Activated naive CD4-positive, alpha-beta T cell treated with anti-CD3 and anti-CD28 coated beads, Interleukin-2, amount 50 U/mL, for 72 hours (primary cell): ENCODE results near the gene AP5B1. TPM values are rescaled to one million over a fixed set of nuclear protein-coding genes. Genes with fewer than 3 reads are reported as not detected.

ENCODE experiments used
- ATAC-seq, 2 donors: fragments of 150-1000 bp; cut with Tn5 transposase; 2 replicates each; pipeline ENCODE4 v1.10.0; 2021; ENCODE audit warnings: mild to moderate bottlenecking in 2 of 2, moderate library complexity in 2 of 2
- DNase-seq, 2 donors: peaks; one replicate each; pipeline ENCODE4 v3.0.0; 2021 to 2022; ENCODE audit warnings: low spot score in 2 of 2
- H3K27ac Mint-ChIP-seq, 2 donors: one replicate each; pipeline ENCODE4 v1.8.0; 2022; ENCODE audit warnings: mild to moderate bottlenecking in 2 of 2, mixed read lengths in 2 of 2
- H3K36me3 Mint-ChIP-seq, 2 donors: one replicate each; pipeline ENCODE4 v1.8.0; 2022; ENCODE audit warnings: mixed read lengths in 2 of 2
- H3K9me3 Mint-ChIP-seq, 2 donors: one replicate each; pipeline ENCODE4 v1.8.0; 2022; ENCODE audit warnings: mixed read lengths in 2 of 2
- total RNA-seq, 2 donors: library from RNA; stranded (reverse); gene quantifications; one replicate each; pipeline ENCODE4 v1.2.3, GENCODE V29; 2022

The AP5B1 gene, protein sequence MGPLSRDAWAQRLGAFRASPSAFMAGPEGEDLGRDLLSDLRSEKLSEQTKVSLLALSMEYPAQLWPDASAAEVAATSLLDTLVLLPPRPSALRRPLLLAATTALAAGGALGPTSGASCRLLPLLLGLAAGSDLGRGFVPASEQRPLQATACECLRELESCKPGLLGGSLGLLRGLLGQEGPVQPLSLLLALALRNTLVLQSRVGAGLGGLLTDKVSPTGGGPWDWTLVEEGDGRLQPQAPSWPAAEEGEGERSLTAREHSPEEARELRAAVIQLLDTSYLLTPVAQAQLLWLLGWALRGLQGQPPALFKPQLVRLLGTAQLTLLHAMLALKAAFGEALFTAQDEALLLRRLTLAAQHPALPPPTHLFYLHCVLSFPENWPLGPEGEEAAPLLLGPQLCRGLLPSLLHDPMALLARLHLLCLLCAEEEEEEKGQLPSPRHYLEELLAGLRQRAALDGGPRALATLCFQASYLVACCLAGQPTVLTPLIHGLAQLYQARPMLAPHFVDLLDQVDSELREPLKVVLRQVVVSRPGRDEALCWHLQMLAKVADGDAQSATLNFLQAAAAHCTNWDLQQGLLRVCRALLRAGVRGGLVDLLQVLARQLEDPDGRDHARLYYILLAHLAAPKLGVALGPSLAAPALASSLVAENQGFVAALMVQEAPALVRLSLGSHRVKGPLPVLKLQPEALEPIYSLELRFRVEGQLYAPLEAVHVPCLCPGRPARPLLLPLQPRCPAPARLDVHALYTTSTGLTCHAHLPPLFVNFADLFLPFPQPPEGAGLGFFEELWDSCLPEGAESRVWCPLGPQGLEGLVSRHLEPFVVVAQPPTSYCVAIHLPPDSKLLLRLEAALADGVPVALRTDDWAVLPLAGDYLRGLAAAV
- 10 to 100 TPM; 10.6 to 25.9 TPM for total RNA-seq

- peak; percentile 80 to 84 for DNase-seq
- no peaks in the 10 kb centered on the region for H3K36me3 Mint-ChIP-seq
- peak; percentile 75 to 78 for ATAC-seq
- H3K27ac Mint-ChIP-seq: peak within 1 kb of the TSS; percentile 82 to 91
- H3K9me3 Mint-ChIP-seq: no peaks in the 10 kb centered on the region
Observed at GRCh38 chr11:65780770-65781151, at the start of gene AP5B1. Gene AP5B1 (minus strand): TSS chr11:65780976. CDS start chr11:65780591, 385 bp downstream.

- ATAC-seq (no peak), DNase-seq (no peak)
- no peak overlapping the region for H3K27ac Mint-ChIP-seq
- H3K36me3 Mint-ChIP-seq: peaks cover 5 to 15% of the 10 kb centered on the region in 2 donors
- H3K9me3 Mint-ChIP-seq: peaks cover 6 to 14% of the 10 kb centered on the region in 2 donors
Observed at GRCh38 chr11:65829459-65829858, 48.7 kb upstream of the AP5B1 start.

DNA sequence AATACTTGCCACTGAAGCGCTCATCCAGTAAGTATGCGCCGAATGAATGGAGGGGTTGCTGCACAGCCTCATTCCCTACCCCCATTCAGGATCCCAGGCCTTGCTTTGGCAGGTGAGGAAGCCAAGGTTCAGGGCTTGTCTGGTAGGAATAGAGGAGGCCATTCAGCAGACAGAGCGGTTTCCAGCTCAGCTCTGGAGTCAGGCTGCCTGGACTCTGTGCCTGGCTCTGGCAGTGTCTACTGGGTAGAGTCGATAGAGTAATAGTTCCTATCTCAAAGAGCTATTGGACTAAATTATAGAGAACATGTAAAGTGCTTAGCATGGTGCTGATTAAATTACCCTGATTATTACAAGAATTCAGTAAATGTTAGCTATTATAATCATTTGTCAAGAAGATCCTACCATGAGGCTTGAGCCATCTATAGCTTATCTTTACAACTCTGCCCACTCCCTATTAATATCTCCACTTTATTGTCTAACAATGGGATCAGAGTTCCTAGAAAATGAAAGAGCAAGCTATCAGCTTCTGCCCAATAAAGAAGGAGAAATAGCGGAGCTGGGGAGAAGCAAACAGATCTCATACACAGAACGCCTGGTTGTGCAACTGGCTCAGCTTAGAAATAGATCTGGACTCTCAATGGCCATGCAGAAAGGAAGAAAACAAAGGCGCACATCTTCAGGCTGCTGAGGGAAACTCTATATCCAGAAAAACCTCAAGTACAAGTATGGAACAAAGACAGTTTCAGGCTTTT, 46.4 kb upstream of the AP5B1 start:
- peaks cover 0 to 5% of the 10 kb centered on the region in 2 donors for H3K9me3 Mint-ChIP-seq
- ATAC-seq (peak in 1 of 2 donors; percentile 26), DNase-seq (no peak)
- H3K36me3 Mint-ChIP-seq: peaks cover 0 to 5% of the 10 kb centered on the region in 2 donors
- no peak overlapping the region for H3K27ac Mint-ChIP-seq

DNA sequence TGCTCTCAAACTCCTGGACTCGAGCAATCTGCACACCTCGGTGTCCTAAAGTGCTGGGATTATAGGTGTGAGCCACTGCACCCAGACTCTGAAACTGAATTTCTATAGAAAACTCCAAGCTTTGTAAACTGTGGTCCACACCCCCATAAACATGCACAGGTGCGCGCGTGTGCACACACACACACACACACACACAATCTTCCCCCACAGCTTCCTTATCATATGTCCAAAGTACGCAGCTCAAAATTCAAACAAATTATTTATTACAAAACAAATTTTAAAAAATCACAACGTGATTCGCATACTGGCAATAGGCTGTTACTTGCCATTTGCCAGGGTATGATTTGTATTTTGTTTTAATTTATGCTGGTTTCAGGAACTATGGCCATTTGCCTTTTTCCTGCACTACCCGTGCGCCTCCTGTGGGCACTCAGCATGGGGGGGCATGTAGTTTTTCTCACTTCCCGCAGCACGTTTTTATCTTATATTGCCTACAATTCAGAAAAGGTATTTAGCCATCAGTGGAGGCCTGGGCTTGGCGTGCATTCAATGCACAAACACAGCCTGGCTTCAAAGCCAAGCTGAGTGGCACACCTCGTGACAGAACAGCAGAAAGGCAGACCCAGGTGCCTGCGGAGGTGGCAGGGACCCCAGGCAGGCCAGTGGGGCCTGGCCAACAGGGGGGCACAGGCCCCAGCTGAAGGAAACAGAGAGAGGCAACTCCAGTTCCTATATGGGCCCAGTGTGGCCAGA, 42.2 kb upstream of the AP5B1 start:
- Mint-ChIP-seq H3K27ac (no peak overlapping the region), H3K9me3 (no peaks in the 10 kb centered on the region), H3K36me3 (no peaks in the 10 kb centered on the region)
- DNase-seq: no peak
- no peak for ATAC-seq

DNA sequence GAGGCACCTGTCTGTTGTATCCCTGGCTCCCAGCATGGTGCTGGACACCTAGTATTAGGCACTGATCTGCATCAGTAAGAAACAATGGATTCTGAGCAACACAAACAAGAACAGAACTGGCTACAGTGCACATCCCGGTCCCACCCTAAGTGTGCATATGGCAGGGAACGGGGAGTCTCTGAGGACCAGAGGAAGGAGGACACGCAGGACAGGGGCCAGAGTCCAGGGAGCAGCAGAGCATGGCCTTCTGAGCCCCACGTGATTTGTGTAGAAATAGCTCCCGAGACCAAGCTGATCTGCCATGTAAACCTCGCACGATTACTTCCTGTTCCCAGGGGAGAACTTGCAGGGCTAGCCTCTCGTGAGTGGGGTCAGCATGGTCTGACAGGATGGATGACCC, 40.3 kb upstream of the AP5B1 start:
- no peak for DNase-seq
- H3K36me3 Mint-ChIP-seq: peaks cover 0 to 7% of the 10 kb centered on the region in 2 donors
- ATAC-seq: no peak
- H3K9me3 Mint-ChIP-seq: no peaks in the 10 kb centered on the region
- H3K27ac Mint-ChIP-seq: no peak overlapping the region

DNA sequence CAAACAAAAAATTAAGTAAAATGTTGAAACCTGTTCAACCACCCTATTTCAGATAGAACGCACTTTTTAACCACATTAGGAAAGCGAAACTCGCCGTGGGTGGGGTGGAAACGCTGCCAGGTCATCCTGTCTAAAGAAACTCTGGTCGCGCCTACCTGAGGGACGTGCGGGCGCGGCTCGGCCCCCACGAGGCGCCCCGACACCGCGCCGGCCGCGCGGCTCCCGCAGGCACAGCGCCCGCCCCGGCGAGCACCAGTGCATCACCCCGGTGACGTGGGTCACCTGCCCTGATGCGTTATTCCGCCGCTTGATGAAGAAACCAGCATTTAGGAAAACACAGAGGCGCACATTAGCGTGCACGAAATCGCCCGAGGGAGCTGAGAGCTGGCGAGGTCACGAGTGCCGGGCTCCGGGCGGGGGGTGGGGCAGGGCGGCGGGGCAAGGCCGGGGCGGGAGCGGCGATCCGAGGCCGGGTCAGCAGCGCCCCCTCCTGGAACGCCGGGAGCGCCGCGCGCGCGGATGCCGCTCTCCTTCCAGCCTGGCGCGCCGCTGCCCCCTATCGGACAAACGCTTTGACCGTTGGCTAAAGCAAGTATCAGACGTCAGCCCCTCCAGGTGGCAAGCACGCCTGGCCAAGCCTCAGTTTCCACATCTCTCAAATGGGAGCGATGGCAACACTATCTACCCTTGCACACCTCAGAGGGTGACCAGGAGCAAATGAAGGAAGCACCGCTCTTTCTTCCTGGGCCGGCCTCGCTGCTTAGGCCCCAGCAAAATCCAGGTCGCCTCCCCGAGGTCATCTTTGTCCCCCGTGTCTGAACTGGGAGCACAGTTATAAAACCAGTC, 37.3 kb upstream of the AP5B1 start:
- Mint-ChIP-seq H3K27ac (peak overlapping the region; percentile 70 to 75), H3K9me3 (no peaks in the 10 kb centered on the region), H3K36me3 (peaks cover 0 to 7% of the 10 kb centered on the region in 2 donors)
- peak; percentile 93 to 99 for DNase-seq
- peak; percentile 88 to 91 for ATAC-seq

DNA sequence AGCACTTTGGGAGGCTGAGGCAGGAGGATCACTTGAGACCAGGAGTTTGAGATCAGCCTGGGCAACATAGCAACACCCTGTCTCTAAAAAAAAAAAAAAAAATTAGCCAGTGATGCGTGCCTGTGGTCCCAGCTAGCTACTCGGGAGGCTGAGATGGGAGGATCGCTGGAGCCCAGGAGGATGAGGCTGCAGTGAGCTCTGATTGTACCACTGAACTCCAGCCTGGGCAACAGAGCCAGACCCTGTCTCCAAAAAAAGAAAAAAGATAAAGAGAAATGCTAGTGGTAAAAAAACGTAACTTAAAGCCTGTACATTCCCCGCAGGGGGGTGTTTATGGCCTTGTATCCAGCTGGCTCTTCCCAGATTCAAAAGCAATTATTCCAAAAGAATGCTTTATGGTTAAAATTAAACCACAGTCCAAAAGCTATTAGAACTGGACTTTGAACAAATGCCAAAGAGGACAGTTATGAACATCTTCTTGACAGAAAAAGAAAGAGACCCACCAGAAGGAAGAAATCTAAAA, 36.6 kb upstream of the AP5B1 start:
- peaks cover 0 to 7% of the 10 kb centered on the region in 2 donors for H3K36me3 Mint-ChIP-seq
- H3K27ac Mint-ChIP-seq: peak overlapping the region; percentile 70 to 75
- no peak for DNase-seq
- ATAC-seq: no peak
- no peaks in the 10 kb centered on the region for H3K9me3 Mint-ChIP-seq

- Mint-ChIP-seq H3K36me3 (peaks cover 0 to 7% of the 10 kb centered on the region in 2 donors), H3K9me3 (no peaks in the 10 kb centered on the region), H3K27ac (no peak overlapping the region)
- no peak for DNase-seq
- ATAC-seq: no peak
Observed at GRCh38 chr11:65816696-65817095, 35.9 kb upstream of the AP5B1 start.

DNA sequence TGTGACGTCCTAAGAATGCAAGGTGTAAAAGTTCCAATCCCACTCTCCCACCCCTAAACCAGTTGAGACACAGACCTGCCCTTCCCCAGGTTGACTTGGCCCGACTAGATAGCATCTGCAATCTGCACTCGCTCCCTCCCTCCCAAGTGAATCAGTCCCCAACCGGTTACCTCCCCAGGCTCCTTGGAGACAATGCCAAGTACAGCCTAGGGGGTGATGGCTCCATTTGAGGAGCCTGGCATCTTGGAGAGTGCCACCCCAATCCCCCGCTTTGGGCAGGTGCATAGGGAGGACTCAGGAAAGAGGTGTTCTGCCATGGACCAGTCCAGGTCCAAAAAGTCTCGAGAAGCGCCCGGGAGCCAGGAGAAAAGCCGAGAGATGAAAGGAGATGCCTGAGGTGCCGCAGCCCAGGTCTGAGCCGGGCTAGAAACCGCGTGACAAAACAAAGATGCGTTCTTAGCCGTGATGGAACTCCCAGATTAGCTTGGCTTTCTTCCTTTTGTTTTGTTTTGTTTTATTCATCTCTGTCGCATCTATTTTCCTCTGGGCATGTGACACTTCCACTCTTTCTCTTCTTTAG, 34.3 kb upstream of the AP5B1 start:
- H3K36me3 Mint-ChIP-seq: peaks cover 0 to 7% of the 10 kb centered on the region in 2 donors
- DNase-seq: no peak
- H3K9me3 Mint-ChIP-seq: no peaks in the 10 kb centered on the region

GRCh38 chr11:65814131-65814985, 33.6 kb upstream of the AP5B1 start:
- Mint-ChIP-seq H3K27ac (no peak overlapping the region), H3K36me3 (peaks cover 0 to 7% of the 10 kb centered on the region in 2 donors), H3K9me3 (no peaks in the 10 kb centered on the region)
- no peak for DNase-seq
- no peak for ATAC-seq

More for the DNA sequence above, 34.3 kb upstream of the AP5B1 start:
- H3K27ac Mint-ChIP-seq: peak overlapping the region in 1 of 2 donors; percentile 34
- ATAC-seq: no peak

DNA sequence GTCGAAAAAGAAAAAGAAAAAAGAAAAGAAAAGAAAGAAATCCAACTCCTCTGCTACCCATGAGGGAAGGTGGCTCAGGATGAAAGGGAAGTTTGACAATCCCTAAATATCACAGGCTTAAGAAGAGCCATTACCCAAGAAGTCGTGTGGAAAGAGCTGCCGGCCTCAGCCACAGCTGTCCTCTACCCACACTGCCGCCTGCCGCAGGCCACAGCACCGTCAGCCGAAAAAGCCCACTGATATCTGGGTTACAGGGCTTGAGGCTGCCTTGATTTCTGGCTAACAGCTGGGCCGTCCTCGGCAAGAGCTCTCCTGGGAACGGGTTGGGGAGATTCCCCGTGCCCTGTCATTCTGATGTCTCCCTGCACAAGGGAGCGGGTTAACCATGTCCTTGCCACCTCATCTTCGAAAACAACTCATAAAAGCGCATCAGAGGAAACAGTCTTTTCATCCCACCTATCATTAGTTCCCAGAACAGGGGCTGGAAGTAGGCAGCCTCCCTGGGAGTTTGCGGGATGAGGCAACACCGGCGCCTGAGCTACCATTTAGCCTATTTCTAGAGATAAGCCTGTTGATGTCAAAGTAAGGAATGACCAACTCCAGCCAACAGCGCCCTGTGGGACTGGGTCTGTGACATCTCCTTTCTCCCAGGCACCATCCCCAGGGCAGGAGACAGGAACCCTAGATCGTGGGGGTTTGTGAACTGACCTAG, 31.1 kb upstream of the AP5B1 start:
- ATAC-seq (no peak), DNase-seq (no peak)
- Mint-ChIP-seq H3K27ac (no peak overlapping the region), H3K36me3 (peaks cover 0 to 7% of the 10 kb centered on the region in 2 donors), H3K9me3 (no peaks in the 10 kb centered on the region)

DNA sequence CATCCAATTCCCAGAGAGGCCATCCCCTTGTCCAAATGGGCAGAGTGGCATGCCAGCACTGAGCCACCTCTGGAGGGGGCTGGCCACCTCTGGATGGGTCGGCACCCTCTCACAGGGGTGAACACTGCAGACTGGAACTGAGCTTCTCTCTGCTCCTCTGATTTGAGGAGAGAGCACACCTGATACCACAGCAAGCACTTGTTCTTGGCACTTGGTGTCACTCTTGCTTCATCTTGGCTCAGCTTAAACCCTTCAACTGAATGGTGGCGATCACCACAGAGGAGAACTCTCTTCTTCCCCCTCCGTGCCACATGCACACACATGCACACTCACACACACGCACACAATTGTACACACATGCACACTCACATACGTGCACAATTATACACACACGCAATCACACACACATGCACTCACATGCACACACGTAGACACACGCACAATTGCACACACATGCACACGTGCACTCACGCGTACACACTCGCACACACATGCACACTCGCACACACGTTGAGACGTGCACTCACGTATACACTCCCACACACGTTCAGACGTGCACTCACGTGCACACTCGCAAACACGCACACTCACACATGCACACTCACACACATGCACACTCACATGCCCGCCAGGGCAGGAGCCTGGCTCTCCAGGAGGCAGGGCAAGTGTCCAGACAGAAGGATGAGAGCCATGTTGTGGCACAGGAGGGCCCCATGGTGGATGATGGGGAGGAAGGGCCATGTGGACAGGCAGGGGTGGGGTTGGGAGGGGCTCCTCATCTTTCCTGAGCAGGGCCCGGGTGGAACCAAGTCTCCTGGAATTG, 29.5 kb upstream of the AP5B1 start:
- Mint-ChIP-seq H3K36me3 (no peaks in the 10 kb centered on the region), H3K27ac (no peak overlapping the region), H3K9me3 (no peaks in the 10 kb centered on the region)
- peak; percentile 31 to 60 for ATAC-seq
- no peak for DNase-seq

DNA sequence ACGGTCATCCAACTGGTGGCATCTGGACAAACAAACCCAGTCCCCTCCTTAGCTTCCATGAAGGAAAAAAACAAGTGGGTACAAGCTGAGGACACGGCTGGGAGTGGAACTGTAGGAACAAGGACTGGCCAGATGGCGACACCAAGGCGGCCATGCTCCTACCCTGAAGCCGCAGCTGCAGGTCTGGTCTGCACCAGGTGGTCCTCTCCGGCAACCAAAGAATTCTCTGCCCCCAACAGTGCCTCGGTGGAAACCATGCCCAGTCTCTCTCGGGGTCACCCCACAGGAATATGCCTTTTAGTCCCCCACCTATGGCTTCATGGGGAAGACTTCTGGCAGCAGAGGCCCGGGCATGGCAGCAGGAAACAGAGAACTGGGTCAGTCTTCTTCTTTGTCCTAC, 28.7 kb upstream of the AP5B1 start:
- Mint-ChIP-seq H3K36me3 (no peaks in the 10 kb centered on the region), H3K27ac (no peak overlapping the region), H3K9me3 (no peaks in the 10 kb centered on the region)
- ATAC-seq (no peak), DNase-seq (no peak)
